Activated CD8-positive, alpha-beta memory T cell treated with anti-CD3 and anti-CD28 coated beads, Interleukin-2, amount 50 U/mL, for 1 hour (primary cell): ENCODE results near the gene SHOC1.
"Not testable (repeated sequence)": the region's sequence is repeated elsewhere in the genome, so short reads cannot be mapped to it uniquely, and the experiment has no call there.

ENCODE experiments used
- DNase-seq: peaks from one replicate; pipeline ENCODE4 v3.0.0-alpha.2; 2020; ENCODE audit errors: extremely low read depth

Gene SHOC1

GRCh38 chr9:111805262-111805661, 10.5 kb upstream of the SHOC1 start:
- DNase-seq: no peak

DNA sequence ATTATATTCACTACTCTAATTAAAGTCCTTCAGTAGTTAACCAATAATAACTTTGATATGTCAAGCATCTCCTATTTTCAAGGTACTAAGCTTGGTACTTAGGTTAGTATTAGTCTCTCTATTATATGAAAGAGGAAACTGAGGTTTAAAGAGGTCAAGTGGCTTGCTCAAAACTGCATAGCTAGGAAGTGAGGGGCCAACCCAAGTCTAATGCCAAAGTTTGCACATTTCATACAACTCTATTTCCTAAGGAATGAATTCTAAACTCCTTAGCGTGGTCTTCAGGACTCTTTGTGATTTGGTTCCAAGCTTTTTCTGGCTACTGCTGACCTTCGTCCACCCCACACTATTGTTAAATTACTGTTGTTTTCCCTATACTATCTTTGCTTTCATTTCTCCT, 9.9 kb upstream of the SHOC1 start:
- no peak for DNase-seq

GRCh38 chr9:111803924-111804323, 9.2 kb upstream of the SHOC1 start:
- DNase-seq: no peak

- DNase-seq: no peak
Measured at GRCh38 chr9:111799915-111800526, 5.3 kb upstream of the SHOC1 start.

- DNase-seq: no peak
Measured at GRCh38 chr9:111799506-111799905, 4.8 kb upstream of the SHOC1 start.

DNA sequence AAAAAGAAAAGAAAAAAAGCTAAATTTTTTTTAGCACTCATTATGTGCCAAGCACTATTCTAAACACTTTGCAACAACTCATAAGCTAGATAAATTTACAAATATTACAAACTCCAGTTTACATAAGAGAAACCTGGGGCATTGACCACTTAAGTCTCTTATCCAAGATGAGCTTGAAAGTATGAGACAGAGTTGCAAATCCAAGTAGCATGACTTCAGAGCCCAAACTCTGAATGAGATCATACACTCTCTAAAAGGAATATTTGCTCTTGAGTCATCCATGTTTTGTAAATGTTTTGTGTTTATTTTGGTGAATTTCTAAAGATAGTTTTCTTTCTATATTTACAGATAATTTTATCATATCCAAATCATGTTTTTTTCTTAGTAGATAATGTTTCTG, 4.0 kb upstream of the SHOC1 start:
- DNase-seq: no peak

DNA sequence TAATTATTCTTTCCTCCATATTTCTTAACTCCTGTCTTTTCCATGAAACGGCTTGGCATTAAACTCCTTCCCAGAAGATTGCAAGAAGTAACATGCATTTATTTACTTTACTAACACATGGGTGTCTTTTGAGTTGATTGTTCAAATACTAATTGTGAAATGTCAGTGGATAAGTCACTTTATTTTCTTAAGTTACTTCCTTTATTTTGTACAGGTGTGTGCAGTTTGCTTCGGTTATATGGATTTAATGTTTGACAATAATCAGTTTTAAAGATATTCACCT, 761 bp upstream of the SHOC1 start:
- DNase-seq: no peak

- not testable (repeated sequence) for DNase-seq
Measured at GRCh38 chr9:111791821-111792220, 2.9 kb downstream of the SHOC1 start.

GRCh38 chr9:111789881-111790280, 4.9 kb downstream of the SHOC1 start:
- DNase-seq: no peak

DNA sequence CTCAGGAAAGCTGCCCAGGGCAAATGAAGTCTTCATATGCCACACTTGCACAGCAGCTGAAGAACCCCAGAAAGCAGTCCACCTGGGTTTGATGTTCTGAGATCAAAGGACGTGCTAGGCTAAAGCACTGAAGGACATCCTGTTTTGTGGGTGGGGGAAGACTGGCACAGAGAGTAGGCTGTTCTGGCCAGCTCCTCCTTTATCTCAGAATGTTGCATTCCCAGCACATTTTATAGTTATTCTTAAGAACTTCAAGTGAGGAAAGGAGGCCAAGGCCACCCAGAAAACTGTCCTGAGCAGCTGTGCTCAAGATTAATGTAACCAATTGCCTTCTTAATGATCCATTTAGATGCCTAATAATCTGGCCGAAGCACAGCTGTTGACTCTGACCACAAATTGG, 10.9 kb downstream of the SHOC1 start:
- no peak for DNase-seq

DNA sequence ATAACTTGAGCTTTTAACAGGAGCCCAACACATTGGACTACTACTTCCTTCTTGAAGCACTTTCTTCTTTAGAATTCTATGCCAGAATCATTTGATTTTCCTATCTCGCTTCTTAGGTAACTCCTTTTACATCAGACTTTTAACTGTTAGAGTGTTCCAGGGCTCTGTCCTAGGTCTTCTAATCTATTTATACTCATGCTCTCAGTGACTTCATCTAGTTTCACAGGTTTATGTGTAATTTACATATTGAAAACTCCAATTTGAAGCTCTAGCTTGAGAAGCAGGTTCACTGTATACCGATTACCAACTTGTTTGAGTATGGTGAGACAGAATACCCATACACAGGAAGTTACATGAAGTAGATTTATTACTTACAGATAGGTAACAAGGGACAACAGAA, 11.3 kb downstream of the SHOC1 start:
- DNase-seq: no peak

DNA sequence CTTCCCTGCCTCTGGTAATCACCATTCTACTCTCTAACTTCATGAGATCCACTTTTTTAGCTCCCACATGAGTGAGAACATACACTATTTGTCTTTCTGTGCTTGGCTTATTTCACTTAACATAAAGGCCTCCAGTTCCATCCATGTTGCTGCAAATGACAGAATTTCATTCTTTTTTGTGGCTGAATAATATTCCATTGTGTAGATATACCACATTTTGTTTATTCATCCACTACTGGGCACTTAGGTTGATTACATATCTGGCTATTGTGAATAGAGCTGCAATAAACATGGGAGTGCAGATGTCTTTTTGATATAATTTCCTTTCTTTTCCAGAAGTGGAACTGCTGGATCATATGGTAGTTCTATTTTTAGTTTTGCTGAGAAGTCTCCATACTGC, 28.7 kb downstream of the SHOC1 start:
- DNase-seq: no peak

GRCh38 chr9:111762556-111762955, 32.2 kb downstream of the SHOC1 start:
- no peak for DNase-seq

DNA sequence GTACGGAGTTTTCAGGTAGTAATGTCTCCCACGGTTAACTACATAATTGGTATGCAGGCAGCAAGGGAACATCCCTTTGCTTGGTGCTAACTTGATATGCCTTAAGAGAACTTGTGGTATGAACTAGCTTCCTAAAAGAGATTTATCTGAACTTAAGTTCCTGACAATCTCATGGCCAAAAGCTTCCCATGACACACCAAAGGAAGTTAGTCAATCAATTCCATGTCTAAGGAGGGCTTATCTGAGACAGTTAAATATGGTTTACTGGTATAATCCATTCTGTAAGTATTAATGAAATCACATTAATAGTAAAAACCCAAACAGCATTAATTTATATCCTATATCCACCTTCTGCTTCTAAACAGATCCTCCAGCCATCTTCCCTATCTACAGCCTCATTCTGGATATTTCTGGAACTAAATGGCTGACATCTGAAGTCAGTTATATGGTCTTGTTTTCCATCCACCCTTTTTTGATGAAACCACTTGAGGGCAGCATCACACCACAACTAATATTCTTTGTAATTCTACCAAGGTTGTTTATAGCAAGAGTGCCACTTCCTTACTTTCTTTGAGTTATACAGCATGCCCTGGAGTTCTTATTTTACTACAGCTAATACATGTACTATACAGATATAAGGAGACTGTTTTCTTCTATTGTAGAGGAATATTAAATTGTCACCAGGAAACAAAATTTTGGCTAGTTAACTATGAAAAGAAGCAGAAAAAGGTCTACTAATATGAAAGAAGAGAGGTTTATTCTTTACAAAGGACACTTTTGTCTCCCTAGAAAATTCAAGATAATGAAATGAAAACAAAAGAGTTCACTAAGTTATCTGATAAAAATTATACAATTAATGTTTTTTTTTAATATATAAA, 34.7 kb downstream of the SHOC1 start:
- peak; percentile 11 for DNase-seq

DNA sequence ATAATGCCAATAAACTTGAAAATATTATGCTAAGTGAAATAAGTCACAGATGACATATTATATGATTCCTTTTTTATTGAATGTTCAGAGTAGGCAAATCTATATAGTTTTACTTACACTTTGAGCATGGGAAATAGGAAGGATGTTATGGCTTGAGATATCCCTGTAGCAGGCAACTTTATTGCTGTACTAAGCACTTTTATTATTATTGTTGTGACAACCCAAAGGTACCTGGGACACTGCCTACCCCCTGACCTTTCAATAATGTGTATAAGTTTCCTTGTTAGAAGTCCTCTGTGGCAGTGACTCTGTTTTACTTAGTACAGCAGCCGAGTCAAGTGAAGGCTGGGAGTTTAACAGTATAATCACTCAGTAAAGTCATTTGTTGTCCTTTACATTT, 39.9 kb downstream of the SHOC1 start:
- no peak for DNase-seq

- no peak for DNase-seq
Measured at GRCh38 chr9:111752455-111752854, 42.3 kb downstream of the SHOC1 start.
